Measurements from ENCODE around the gene DLX4. TPM values are rescaled to one million over a fixed set of nuclear protein-coding genes. Genes with fewer than 3 reads are reported as not detected.

Gene DLX4
- total and polyA plus RNA-seq, 7 donors, result 0.34 TPM; not detected in 6

- 71 to 78% methylated on average over 7 of the region's 7 CpGs for WGBS, 2 donors
- H3K9me3 ChIP-seq, result no peaks in the 10 kb centered on the region
- no peak overlapping the region for H3K27ac ChIP-seq
- no peak for DNase-seq
- peaks cover 16 to 84% (median 39%) of the 10 kb centered on the region in 3 donors for H3K27me3 ChIP-seq
- H3K4me3 ChIP-seq, result no peak overlapping the region
- intact Hi-C loops (cut with DNase I), result no loop called here
- no peaks in the 10 kb centered on the region for H3K36me3 ChIP-seq
- H3K4me1 ChIP-seq, result peaks cover 0 to 4% (median 3%) of the 10 kb centered on the region in 4 donors
- TF ChIP-seq EP300 (IDR thresholded peaks at IDR 0.05), result no peak
- TF ChIP-seq CTCF (IDR thresholded peaks at IDR 0.05), result no peak
- no peak for TF ChIP-seq POLR2A (IDR thresholded peaks at IDR 0.05)
- TF ChIP-seq POLR2AphosphoS5 (IDR thresholded peaks at IDR 0.05), result no peak
Measured at GRCh38 chr17:49977463-49978389, 8.7 kb downstream of the DLX4 start.

GRCh38 chr17:49978501-49978900 is 9.5 kb downstream of the DLX4 start:
- DNase-seq, result no peak
- Histone ChIP-seq H3K9me3 (no peaks in the 10 kb centered on the region), H3K27ac (no peak overlapping the region), H3K36me3 (no peaks in the 10 kb centered on the region), H3K27me3 (peaks cover 8 to 82% (median 31%) of the 10 kb centered on the region in 3 donors), H3K4me1 (no peaks in the 10 kb centered on the region), H3K4me3 (no peak overlapping the region)
- intact Hi-C loops (cut with DNase I), result no loop called here
- 61 to 73% methylated on average over 13 of the region's 13 CpGs for WGBS, 2 donors
- no peak for TF ChIP-seq CTCF (IDR thresholded peaks at IDR 0.05)
- no peak for TF ChIP-seq POLR2A (IDR thresholded peaks at IDR 0.05)

GRCh38 chr17:49979748-49980479 is 10.9 kb downstream of the DLX4 start:
- DNase-seq, result no peak
- Histone ChIP-seq H3K4me3 (no peak overlapping the region), H3K27ac (no peak overlapping the region), H3K9me3 (no peaks in the 10 kb centered on the region), H3K4me1 (no peaks in the 10 kb centered on the region), H3K36me3 (no peaks in the 10 kb centered on the region), H3K27me3 (peaks cover 2 to 78% (median 18%) of the 10 kb centered on the region in 3 donors)
- TF ChIP-seq CTCF (IDR thresholded peaks at IDR 0.05) (no peak), EP300 (IDR thresholded peaks at IDR 0.05) (no peak), POLR2AphosphoS5 (IDR thresholded peaks at IDR 0.05) (no peak), POLR2A (IDR thresholded peaks at IDR 0.05) (no peak)
- intact Hi-C loops (cut with DNase I), result no loop called here
- 83 to 85% methylated on average over 4 of the region's 4 CpGs for WGBS, 2 donors

- TF ChIP-seq POLR2AphosphoS5 (IDR thresholded peaks at IDR 0.05), result no peak
- TF ChIP-seq CTCF (IDR thresholded peaks at IDR 0.05), result no peak
- no peak for TF ChIP-seq EP300 (IDR thresholded peaks at IDR 0.05)
- no peak for TF ChIP-seq POLR2A (IDR thresholded peaks at IDR 0.05)
- intact Hi-C loops (cut with DNase I), result no loop called here
- no peak for DNase-seq
- H3K27ac ChIP-seq, result no peak overlapping the region
- no peaks in the 10 kb centered on the region for H3K4me1 ChIP-seq
- 57 to 61% methylated on average over 7 of the region's 7 CpGs for WGBS, 2 donors
- no peak overlapping the region for H3K4me3 ChIP-seq
- no peaks in the 10 kb centered on the region for H3K9me3 ChIP-seq
- peaks cover under 1 to 75% (median 18%) of the 10 kb centered on the region in 3 donors for H3K27me3 ChIP-seq
- no peaks in the 10 kb centered on the region for H3K36me3 ChIP-seq
Measured at GRCh38 chr17:49980703-49981197, 11.8 kb downstream of the DLX4 start.
